HG02759 (cell line): Measurements from ENCODE around the gene PPP1R15B.

Experiments
- ATAC-seq: cut with Tn5 transposase; IDR thresholded peaks from one replicate; pipeline ENCODE4 v1.9.1; 2021; ENCODE audit warnings: mild to moderate bottlenecking, moderate library complexity; ENCODE audit not compliant: unreplicated experiment

PPP1R15B gene

DNA sequence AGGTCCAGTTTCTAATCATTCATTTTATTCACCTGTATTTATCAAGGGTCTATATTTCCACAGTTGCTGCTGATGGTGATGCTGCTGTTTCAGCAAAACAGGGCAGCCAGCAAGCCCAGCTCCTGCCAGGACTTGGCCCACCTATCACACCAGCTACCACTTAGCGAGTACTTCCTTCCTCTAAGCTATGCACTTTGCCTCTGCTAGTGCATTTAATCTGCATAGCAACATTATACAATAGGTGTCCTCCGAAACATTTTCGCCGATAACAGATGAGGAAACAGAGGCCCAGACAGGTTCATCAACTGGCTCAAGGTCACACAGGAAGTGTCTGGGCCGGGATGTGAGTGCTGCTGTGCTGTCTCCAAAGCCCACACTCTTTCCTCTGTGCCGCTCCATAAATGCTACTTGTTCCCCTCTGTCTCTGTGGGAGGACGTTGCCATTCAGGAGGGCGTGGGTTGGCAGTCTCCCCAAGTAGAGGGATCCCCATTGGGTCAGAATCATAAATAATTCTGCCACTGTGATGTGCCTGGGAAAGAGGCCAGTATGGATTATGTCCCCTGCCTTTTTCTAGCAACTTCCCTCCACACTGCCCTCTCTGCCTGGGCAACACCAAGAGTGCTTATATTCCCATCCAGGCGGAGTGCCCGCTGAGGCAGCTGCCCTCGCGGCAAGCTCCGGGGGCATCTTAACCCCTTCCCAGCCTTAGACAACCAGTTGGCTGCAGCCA, 42.5 kb downstream of the PPP1R15B start:
- ATAC-seq = no peak

DNA sequence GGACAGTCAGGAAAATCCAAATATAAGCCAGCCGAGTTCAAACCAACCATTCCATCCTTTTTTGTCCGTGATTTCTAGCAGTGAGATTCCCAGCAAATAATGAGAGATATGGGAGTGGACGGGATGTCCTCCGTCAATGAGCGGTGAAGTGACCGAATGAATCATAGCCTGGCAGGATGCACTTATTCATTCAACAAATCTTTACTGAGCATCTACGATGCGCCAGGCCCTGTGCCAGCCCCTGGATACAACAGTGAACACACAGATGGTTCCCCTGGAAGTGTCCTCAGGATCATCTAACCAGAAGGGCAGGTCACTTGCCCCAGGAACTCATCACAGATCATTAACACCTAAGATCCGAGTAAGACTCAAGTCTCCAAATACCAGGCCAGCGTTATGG, 43.7 kb downstream of the PPP1R15B start:
- ATAC-seq = no peak

DNA sequence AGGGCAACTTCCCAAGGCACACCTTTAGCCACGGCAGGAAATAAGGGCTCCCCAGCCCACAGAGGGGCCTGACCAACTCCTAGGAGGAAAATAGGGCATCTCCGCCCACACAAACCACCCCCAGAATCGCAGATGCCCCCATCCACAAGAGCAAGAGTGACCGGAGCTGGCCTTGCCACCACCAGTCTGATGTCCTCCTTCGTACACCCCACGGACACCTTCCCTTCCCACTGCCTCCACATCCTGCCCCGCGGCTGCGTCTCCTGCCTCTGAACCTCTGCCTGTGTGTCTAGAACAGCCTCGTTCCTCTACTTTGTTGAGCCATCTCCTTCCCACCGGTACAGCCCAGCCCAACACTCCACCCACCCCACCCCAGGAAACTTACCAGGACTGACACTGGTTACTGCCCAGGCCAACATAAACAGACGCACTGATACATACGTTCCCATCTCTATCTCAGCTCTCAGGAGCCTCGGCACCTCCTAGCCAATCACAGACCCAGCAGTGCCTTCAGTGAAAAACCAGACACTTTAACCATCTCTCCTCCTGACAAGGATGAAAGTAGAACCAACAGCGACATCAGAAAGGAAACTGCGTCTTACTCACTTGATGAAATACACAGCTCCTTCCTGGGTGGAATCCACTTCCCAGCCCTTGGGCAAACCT, 44.3 kb downstream of the PPP1R15B start:
- no peak for ATAC-seq

DNA sequence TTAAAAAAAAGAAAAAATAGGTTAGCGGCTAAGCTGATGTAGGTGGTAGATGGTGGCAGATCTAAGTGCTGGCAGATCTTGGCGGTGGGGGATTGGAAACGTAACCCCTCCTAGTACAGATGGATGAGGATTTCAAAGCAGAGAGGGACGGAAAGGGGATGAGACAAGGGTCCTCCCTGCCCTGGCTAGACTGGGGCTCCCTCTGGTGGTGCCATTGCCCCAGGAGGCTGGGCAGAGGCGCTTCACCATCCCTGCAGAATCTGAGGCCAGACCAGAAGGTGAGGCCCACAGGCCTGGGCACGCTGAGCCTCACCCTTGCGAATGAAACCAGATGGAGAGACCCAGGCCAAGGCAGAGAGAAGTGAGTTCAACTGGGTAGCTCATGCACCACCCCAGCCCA, 44.9 kb downstream of the PPP1R15B start:
- ATAC-seq = no peak

DNA sequence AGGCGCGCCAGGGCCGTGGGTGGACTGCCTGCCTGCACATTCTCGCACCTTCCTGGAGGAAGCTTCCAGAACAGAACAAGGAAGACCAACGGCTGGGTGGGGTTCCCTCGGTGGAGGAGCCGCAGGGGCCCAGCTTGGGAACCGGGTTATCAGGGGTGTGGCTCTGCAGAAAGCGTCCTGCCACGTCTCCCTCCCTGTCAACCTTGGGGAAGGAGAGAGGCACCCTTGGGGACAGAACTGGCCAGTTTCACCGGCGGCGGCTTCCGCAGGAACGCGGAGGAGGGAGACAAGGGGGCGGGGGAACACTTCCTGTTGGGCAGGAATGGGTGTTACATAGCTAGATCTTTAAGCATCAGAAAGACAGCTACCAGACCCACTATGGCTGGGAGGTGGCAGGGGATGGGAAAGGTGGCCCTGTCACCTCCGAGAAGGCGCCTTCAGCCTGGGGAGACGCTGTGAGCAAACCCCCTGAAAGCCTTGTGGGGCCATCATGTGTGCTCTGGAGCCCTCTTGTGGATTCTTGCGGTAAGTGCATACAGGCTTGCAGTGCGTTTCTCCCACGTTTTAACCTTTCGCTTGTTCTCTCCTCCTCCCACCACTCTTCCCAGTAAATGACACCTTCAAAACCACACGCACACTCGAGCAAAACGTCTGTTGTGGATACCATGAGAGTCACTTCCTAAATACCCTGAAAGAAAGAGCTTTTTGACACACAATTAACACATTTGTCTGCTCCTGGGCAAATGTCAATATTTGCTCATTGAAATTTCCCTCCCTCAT, 48.1 kb downstream of the PPP1R15B start:
- ATAC-seq = peak; percentile 60

DNA sequence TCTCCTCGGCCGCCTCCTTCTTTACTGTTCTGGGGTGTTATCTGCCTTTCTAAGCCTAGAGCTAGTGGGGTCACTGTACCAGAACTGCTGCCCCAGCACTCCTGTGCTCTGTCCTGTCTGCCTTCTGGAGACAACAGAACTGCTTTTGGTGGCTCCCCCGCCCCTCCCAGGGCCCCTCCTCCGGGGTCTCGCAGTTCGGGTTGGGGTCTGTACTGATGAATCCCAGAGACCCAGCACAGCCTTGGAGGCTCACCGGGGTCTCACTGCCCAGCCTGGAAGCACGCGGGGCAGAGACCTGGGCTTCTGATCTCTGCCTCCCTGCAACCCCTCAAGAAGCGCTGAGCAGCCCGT, 48.7 kb downstream of the PPP1R15B start:
- ATAC-seq = no peak

DNA sequence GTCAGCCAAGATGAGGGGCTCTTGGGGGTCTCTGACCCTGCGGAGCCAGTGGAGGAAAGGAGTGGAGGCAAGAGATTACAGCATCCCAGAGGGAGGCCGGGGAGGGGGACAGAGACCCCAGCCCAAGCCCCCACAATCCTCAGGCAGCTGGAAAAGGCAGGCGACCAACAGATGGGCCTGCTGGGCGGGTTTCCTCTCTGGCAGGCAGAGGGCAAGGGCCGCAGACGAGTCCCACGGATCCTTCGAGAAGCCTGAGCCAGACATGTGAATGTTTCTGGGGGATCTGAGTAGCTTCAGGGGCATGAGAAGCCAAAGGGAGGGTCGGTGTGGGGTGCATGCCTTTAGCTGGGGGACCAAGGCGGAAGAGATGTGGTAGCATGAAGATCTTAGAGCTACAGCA, 49.8 kb downstream of the PPP1R15B start:
- ATAC-seq = no peak

DNA sequence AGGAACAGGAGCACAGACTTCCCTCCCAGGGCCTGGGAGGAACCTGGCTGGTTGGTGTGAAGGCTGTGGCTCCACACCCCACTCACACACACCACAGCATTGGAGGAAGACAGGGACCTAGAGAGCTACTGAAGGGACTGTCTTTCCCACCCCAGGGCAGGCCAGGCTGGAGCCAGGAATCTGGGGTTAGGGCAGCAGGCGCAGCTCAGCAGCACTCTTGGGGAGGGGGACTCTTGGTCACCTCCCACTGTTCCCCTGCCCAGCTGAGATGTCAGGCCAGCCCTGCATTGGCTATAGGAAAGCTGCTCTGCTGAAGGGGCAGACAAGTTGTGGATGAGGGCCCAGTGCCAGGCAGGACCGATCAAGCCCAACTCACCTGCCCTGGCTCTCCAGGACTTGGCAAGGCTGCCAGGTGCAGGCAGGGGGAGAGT, 50.3 kb downstream of the PPP1R15B start:
- no peak for ATAC-seq

DNA sequence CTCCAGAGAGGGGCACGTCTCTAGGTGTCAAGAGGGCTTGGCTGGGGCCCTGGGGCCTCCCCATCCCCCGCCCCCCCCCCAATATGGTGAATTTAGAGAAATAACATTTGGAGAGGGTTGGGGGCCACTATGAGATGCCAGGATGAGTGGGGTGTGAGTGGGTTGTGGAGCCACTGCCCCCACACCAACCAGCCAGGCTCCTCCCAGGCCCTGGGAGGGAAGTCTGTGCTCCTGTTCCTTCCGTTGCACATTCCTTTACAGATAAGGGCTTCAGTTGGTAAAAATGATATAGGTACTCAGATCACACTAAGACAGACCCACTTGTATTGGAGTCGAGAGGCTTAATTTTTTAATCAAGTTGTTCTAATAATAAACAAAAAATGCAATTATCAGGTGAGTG, 51.3 kb downstream of the PPP1R15B start:
- ATAC-seq = no peak

DNA sequence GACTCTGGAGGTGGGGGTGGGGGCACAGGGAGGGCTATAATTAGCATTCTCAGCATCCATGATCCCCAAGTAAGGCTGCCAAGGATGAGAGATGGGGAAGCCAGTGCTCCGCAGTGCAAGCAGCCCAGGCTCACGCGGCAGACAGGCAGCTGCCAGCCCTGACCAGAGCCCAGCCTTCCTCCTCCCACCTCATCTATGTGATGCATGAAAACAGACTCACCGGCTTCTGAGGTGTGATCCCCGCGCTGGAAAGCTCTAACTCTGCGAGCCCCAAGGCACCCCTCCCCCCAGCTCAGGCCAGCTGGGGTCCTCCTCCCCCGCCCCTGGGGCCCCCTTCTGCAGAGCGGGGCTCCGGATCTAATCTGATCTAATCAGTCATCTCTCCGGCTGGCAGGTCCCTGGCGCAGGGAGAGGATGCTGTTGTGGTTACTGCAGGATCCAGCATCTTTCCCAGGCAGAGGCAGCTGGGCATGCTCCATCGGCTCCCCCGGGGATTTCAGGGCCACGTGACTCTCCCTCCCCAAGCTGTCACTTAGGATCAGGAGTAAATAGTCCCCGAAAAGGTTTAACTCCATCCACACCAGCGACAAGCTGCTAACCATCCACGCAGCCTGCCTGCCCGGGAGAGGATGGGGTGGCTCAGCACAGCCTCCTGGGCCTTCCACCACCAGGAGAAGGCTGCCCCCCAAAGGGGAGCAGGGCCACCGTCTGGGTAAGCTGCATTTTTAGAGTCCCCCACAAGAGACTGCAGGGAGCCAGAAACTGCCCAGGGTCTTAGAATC, 52.0 kb downstream of the PPP1R15B start, which contains the start of gene PLEKHA6:
PLEKHA6 (minus strand) TSS at position 456 of the 782 bp plus-strand sequence. CDS start 86,202 bp downstream, outside the sequence.
- no peak for ATAC-seq

DNA sequence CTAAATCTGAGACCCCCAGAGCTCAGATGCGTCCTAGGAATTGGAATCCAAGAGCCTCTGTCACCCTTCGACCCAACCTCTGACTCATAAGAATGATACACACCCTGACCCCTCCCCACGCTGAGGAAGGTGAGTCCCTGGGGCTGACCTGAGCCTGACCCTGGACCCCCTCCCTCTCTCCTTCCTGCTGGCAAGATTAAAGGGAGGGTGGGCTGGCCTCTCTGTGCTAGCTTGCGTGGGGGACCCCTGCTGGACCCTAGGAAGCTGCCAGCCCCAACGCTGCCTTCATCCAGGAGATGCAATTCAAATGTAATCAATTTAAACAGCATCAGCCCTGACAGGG, 52.5 kb downstream of the PPP1R15B start:
- no peak for ATAC-seq

DNA sequence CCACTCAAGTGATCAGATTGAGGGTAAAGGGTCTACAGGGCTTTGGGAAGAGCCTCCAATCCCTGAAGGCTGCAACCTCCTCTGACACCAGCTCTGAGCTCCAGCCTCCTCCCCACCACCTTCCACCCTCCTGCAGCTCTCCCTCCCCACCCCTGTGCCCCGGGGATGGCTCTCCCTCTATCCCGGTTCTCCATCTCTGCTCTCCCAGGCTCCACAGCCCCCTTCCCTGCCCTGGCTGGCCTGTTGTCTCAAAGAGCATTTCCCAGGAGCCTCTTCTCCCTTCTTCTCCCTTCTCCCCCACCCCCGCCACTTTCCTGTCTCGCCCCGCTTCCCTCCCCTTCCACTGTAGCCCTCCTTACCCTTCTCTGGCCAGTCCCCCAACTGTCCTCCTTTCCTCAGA, 53.0 kb downstream of the PPP1R15B start:
- no peak for ATAC-seq

DNA sequence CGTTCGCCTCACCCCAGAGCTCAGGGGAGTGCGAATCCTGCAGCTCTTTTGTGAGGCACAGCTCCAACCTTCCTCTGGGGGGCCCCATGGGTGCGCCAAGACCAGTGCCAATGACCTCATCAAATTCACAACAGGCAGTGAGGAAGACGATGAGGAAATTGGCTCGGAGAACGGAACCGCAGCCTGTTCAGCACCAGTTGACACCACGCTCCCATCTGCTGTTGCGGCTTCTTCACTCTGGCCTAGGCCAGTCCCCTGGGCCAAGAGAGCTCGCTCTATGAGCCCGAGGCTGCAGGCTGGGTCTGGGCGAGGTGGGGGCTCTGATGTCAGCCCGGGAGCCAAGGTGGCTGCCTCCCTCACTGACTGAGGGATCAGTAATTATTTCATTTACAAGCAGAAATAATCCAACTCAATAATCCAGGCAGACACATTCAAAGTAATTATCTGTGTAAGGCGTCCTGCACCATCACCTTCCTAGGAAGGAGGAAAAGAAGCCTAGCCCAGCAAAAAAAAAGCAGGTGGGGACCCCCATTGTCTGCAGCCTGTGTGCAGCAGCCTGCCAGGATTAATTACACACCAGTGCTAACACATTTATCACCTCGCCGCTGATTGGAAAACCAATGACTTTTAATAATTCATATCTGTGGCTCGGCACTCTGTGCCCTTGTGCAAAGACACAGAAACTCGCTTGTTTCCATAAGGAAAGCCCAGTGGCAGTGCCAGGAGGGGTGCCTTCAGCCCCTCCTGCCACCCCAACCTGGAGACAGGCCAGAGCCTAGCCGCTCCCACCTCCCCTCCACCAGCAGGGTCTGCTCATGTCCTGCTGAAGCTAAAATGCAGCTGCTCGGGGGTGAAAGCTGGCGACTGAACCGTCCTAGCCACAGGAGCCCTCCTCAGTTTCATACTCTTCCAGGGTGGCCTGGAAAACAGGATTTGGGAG, 53.8 kb downstream of the PPP1R15B start:
- no peak for ATAC-seq

DNA sequence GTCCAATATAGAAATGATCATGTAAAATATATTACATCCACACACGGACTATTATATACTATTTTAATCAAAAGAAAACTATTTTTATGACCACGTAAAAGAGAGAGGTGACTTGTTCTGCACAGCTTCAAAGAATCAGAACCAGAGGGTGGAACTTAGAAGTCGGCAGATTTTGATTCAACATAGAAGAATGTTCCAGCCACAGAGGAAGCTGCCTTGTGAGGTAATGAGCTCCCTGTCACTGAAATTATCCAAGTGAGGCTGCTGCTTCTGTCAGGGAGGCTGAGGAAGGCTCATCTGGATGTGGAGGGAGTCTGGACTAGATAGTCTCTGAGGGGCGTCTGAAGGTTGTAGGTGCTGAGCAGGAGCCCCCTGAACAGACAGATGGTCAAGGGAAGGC, 54.6 kb downstream of the PPP1R15B start:
- ATAC-seq = no peak

DNA sequence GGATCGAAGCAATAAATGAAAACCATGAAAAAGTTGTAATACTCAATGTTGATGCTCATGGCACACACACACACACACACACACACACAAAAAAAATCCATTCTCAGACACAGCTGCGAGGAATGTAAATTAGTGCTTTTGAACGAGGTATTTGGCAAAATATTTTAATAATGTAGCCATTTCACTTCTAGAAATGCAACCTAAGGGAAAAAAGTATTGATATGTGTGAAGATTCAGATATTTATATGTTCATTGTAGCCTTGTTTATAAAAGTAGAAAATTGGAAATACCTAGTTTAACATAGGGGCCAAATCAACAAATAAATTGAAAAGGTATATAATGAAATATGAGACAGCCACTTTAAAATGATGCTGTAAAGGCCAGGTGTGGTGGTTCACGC, 55.7 kb downstream of the PPP1R15B start:
- no peak for ATAC-seq

DNA sequence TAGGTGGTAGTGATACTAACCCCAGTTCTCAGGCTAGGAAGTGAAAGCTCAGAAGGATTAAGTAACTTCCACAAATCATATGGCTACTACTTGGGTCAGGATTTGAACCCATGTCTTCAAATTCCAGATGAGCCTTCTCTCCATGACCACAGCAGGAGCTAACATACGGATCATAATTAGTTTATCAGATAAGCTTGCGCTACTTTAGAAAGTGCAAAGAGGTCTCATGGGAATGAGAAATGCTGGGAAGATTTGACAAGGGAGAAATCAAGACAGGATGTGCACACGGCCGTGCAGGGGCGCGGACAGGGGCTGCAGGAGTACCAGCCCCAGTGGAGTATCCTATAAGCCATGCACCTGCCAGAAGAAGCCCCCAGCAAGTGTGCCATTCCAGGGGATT, 57.0 kb downstream of the PPP1R15B start:
- no peak for ATAC-seq
